Right cardiac atrium (tissue), 5 donors: ENCODE data around the gene TMEM190. TPM values are rescaled to one million over a fixed set of nuclear protein-coding genes. Genes with fewer than 3 reads are reported as not detected.
A peak's percentile ranks its signal among the peaks of the same experiment; 100 is the strongest.

Experiments
- ATAC-seq, 2 donors: fragments of 200-7000 bp; cut with Tn5 transposase; one replicate each; pipeline versions ENCODE4 v1.8.0 to v1.9.1; 2020; ENCODE audit warnings: moderate library complexity in 2 of 2, mild to moderate bottlenecking in 1 of 2
- DNase-seq, 3 donors: peaks; one replicate each; pipeline ENCODE4 v3.0.0-alpha.2; 2020
- H3K27ac ChIP-seq: one replicate; pipeline ENCODE4 v1.5.1; 2013; ENCODE audit warnings: mild to moderate bottlenecking, low read length, control low read depth, moderate library complexity
- H3K27me3 ChIP-seq: one replicate; pipeline ENCODE4 v1.6.1; 2013; ENCODE audit not compliant: control insufficient read depth, insufficient read depth
- H3K4me1 ChIP-seq: one replicate; pipeline ENCODE4 v1.6.1; 2013; ENCODE audit warnings: low read length; ENCODE audit not compliant: control insufficient read depth, insufficient read depth
- H3K4me3 ChIP-seq: one replicate; pipeline ENCODE4 v1.5.1; 2013; ENCODE audit warnings: low read length, control low read depth
- H3K9me3 ChIP-seq: one replicate; pipeline ENCODE4 v1.6.1; 2013; ENCODE audit warnings: low read length; ENCODE audit not compliant: control insufficient read depth
- WGBS: extraction: QIAGEN DNeasy Blood & Tissue Kit; methylation state at CpG from one replicate; pipeline ENCODE4 v1.1.7; 2013; 5-methylcytosine and 5-hydroxymethylcytosine counted together
- intact Hi-C, 4 donors: fragments of 100-400 bp; cut with DNase I; formaldehyde crosslinking; loops; one replicate each; pipeline versions ENCODE4 v1.11.0 to v1.14.0; 2022 to 2023
- polyA plus RNA-seq: library from polyadenylated mRNA; stranded (reverse); fragments of 200-250 nt; gene quantifications from one replicate; pipeline ENCODE4 v1.2.3, GENCODE V29; 2013
- total RNA-seq, 4 donors: library from RNA; stranded (reverse); fragmentation: NEBNext Ultra II Directional; extraction: Animal tissue kit (Norgen Biotek cat#: 25700); gene quantifications; one replicate each; pipeline ENCODE4 v1.2.1, GENCODE V29; 2021
- donor health status: healthy with polysubstance abuse.
- donor health status: DM: no; HTN: yes; CAD: no.
- donor health status: DM: no; HTN: no; CAD: no.
- donor health status: DM: no; HTN: yes; CAD: no; lungs with severe emphysema.
- donor health status: DM: yes; HTN: yes; CAD: no.

The TMEM190 gene
- total and polyA plus RNA-seq, 5 donors: not detected

DNA sequence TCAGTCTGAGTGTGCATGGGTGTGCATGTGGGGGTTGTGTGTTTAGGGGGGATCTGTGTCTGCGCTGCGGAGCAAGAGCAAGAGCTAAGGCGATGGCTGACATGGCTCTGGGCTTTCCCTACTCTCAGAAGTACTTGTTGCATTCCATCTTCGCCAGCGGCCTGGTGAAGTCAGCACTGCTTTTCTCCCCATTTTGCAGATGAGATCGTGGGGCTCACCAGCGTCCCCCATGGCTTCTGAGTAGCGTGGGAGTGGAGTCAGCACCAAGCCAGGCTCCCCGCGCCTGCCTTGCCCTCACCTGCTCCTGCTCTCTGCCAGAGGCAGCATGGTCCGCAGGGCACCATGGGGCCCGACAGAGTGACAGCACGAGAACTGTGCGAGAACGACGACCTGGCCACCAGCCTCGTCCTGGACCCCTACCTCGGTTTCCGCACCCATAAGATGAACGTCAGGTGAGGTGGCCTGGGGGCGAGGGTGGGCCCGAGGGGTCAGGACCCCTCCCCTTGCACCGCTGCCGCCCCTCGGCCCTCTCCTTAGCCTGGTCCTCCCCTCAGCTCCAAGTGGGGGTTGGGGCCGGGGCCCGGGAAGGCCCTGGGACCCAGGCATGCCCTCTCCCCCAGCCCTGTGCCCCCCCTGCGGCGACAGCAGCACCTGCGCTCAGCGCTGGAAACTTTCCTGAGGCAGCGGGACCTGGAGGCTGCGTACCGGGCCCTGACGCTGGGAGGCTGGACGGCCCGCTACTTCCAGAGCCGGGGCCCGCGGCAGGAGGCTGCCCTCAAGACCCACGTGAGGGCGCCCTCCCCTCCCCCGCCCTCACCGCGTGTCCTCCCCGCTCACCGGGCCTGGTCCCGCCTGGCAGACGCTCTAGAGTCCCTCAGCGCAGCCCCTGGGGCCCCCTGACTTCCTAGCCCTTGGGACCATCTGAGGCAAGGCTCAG, 34.8 kb upstream of the TMEM190 start:
- 88% methylated on average over 50 of the region's 50 CpGs for WGBS
- intact Hi-C loops: loop anchor here in 1 of 4 donors (5.0 kb wide), 1 partner anchor 40 kb away; the partner anchor contains the start of gene TMEM238
- no peaks in the 10 kb centered on the region for H3K27me3 ChIP-seq
- no peak for ATAC-seq
- H3K4me3 ChIP-seq: no peak overlapping the region
- H3K4me1 ChIP-seq: peaks cover 5% of the 10 kb centered on the region
- H3K27ac ChIP-seq: no peak overlapping the region
- no peaks in the 10 kb centered on the region for H3K9me3 ChIP-seq
- peak in 1 of 3 donors; percentile 57 for DNase-seq

DNA sequence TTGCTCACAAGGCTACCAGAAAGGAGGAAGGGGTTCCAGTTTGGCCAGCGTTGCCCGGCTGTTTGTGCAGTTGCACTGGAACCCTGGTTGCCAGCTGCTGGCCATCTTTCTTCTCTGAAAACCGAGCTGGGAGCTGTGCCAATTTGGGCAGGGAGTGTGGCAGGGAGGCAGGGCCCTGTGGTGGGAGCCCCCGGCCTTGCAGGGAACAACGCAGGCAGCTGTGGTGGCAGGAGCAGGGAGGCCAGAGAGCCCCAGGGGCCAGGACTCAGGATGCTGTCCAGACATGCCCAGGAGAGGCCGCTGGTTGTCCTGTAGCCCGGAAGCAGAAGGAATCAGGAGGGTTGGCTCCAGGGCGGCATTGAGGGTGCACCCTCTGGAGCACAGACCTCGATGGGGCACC, 32.2 kb upstream of the TMEM190 start:
- WGBS: 81% methylated on average over 9 of the region's 9 CpGs
- no peak overlapping the region for H3K4me3 ChIP-seq
- peaks cover 5% of the 10 kb centered on the region for H3K4me1 ChIP-seq
- no peaks in the 10 kb centered on the region for H3K9me3 ChIP-seq
- no peak overlapping the region for H3K27ac ChIP-seq
- ATAC-seq (no peak), DNase-seq (no peak)
- intact Hi-C loops: loop anchor here in 1 of 4 donors (5.0 kb wide), 1 partner anchor 38 kb away; the partner anchor contains the start of gene TMEM238
- H3K27me3 ChIP-seq: no peaks in the 10 kb centered on the region

DNA sequence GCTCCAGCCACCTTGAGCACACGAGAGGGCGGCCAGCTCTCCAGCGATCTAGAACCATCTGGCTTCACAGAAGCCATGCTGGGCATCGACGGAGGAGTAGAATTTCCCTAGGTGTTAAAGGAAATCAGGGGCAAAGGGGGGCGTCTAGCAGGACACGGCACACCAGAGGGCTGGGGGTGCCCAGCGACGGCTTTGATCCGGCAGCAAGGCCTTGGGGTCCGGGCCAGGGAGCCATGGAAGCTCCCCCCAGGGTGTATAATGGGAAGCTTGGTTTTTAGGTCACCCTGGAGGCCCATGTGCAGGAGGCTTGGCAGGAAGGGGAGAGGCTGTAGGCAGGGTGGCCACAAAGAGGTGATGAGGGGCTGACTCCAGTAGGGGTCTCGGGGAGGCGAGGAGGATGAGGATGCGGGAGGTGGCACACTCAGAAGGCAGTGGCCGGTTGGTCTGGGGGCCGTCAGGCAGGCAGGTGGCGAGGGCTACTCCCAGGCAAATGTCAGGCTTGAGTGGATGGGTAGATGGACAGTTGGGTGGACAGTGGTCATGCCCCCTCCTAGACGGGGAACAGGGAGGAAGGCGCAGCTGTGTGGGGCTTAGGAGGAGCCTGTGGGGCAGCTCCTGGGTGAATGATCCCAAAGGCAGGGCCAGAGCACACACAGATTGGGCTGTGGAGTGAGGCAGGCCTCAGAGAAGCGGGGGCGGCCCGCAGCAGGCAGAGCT, 31.4 kb upstream of the TMEM190 start:
- 85% methylated on average over 22 of the region's 22 CpGs for WGBS
- no peak for DNase-seq
- no peak for ATAC-seq
- intact Hi-C loops: no loop called here
- no peak overlapping the region for H3K4me3 ChIP-seq
- H3K4me1 ChIP-seq: peaks cover 5% of the 10 kb centered on the region
- no peak overlapping the region for H3K27ac ChIP-seq
- H3K27me3 ChIP-seq: no peaks in the 10 kb centered on the region
- no peaks in the 10 kb centered on the region for H3K9me3 ChIP-seq

DNA sequence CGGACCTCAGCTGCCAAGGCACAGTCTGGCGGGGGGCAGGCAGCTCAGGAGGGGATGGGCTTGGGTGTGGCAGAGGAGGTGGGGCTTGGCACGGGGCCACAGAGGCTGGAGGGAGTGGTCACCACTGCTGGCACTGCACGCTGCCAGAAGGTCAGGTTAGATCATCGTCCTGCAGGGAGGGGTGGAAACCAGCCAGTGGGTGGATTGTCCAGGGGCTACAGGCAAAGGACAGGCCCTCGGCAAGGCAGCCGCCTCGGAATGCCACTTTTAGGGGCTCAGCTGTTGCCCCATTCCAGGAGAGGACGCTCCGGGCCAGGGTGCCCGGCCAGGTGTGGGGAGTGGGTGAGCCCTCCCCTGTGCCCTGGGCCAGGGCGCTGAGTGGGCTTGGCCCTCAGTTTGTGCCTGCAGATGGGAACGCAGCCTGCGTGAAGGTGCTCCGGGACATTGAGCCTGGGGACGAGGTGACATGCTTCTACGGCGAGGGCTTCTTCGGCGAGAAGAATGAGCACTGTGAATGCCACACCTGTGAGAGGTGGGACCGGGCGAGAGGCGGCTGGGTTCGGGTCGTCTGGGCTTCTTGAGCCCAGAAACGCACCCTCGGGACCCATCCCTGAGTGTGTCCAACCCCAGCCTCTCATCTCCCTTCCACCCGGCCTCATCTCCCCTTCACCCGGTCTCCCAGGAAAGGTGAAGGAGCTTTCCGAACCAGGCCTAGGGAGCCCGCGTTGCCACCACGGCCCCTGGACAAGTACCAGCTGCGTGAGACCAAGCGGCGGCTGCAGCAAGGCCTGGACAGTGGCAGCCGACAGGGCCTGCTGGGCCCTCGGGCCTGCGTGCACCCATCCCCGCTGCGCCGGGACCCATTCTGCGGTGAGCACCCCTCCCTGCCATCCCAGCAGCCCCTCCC, 30.6 kb upstream of the TMEM190 start:
- 83% methylated on average over 43 of the region's 43 CpGs for WGBS
- DNase-seq (peak; percentile 69 to 85 (median 79)), ATAC-seq (peak; percentile 3 to 40)
- no peaks in the 10 kb centered on the region for H3K27me3 ChIP-seq
- no peak overlapping the region for H3K27ac ChIP-seq
- no peaks in the 10 kb centered on the region for H3K4me1 ChIP-seq
- H3K4me3 ChIP-seq: no peak overlapping the region
- intact Hi-C loops: no loop called here
- H3K9me3 ChIP-seq: no peaks in the 10 kb centered on the region

DNA sequence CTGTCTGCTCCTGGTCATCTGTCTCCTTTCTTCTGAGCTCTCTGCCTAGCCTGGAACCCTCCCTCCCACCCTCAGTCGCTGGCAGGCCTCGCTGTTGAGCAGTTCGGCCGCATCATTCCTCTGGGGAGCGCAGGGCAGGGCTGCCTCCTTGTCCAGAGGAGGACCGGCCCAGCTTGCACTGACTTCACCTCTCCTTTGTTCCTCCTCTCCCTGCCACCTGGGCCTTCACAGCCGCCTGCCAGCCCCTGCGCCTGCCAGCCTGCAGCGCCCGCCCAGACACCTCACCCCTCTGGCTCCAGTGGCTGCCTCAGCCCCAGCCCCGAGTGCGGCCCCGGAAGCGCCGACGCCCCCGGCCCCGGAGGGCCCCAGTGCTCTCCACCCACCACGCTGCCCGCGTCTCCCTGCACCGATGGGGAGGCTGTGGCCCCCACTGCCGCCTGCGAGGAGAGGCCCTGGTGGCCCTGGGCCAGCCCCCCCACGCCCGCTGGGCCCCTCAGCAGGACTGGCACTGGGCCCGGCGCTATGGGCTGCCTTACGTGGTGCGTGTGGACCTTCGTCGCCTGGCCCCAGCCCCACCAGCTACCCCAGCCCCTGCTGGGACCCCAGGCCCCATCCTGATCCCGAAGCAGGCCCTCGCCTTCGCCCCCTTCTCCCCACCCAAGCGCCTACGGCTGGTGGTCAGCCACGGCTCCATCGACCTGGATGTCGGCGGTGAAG, 29.7 kb upstream of the TMEM190 start:
- no peak overlapping the region for H3K4me3 ChIP-seq
- DNase-seq (peak in 1 of 3 donors; percentile 43), ATAC-seq (peak in 1 of 2 donors; percentile 2)
- no peaks in the 10 kb centered on the region for H3K27me3 ChIP-seq
- H3K9me3 ChIP-seq: no peaks in the 10 kb centered on the region
- H3K4me1 ChIP-seq: no peaks in the 10 kb centered on the region
- 83% methylated on average over 41 of the region's 41 CpGs for WGBS
- intact Hi-C loops: no loop called here
- H3K27ac ChIP-seq: no peak overlapping the region

DNA sequence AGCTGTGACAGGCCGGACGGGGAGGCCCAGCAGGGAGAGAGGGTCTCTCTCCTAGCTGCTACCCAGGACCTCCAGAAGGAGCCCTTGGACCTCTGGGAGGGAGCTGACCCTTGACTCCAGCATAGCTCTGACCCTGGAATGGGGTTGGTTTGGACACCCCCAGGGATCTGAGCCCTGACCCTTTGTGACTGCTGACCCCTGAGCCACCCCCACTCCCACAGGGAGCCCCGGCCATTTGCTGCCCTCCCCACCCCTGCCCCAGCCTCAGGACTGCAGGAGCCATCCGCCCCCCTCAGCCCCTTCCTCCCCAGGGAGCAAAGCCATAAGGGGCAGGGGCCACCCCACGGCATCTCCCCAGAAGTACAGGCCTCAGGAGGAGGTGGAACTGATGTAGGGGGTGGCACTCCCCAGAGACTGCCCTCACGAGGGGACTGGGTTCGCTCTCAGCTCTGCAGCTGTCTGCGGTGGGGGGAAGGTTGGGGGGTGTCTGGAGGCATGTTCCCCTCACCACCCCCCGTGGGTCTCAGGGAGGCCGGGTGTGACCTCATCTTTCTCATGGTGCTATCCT, 29.1 kb upstream of the TMEM190 start:
- peak in 1 of 3 donors; percentile 20 for DNase-seq
- H3K9me3 ChIP-seq: no peaks in the 10 kb centered on the region
- intact Hi-C loops: no loop called here
- no peaks in the 10 kb centered on the region for H3K27me3 ChIP-seq
- no peaks in the 10 kb centered on the region for H3K4me1 ChIP-seq
- H3K4me3 ChIP-seq: no peak overlapping the region
- no peak for ATAC-seq
- 78% methylated on average over 10 of the region's 10 CpGs for WGBS
- no peak overlapping the region for H3K27ac ChIP-seq

DNA sequence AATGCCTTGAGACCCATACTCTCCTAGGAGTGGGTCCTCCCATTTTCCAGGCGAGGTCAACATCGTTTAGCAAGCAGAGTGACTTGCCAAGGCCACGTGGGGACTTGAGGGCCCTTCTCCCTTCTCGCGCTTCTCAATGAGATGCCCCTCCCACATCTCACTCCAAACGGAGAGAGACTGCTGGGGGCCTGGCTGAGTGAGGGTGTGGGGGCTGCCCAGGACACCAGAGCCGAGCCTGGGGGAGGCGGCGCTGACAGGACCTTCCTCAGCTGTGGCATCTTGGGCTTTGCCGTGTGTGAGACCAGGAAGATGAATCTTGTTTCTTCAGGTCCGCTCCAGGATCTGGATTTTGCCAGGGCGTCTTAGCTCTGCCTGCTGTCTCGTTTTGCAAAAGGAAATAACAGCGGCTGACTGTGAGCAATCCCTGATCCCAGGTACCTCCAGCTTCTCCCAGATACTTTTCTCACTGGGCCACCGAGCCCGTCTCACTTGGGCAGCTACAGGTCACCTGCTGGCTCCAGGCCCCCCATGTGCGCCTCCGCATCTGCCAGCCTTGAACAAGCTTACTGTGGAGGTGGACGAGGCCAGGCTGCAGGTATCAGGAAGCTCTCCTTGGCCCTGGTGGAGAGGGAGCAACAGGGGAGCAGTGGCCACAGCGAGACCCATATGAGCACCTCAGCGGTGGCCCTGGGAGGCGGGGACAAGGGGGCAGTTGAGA, 28.1 kb upstream of the TMEM190 start:
- intact Hi-C loops: no loop called here
- ATAC-seq: no peak
- WGBS: 64% methylated on average over 22 of the region's 22 CpGs

DNA sequence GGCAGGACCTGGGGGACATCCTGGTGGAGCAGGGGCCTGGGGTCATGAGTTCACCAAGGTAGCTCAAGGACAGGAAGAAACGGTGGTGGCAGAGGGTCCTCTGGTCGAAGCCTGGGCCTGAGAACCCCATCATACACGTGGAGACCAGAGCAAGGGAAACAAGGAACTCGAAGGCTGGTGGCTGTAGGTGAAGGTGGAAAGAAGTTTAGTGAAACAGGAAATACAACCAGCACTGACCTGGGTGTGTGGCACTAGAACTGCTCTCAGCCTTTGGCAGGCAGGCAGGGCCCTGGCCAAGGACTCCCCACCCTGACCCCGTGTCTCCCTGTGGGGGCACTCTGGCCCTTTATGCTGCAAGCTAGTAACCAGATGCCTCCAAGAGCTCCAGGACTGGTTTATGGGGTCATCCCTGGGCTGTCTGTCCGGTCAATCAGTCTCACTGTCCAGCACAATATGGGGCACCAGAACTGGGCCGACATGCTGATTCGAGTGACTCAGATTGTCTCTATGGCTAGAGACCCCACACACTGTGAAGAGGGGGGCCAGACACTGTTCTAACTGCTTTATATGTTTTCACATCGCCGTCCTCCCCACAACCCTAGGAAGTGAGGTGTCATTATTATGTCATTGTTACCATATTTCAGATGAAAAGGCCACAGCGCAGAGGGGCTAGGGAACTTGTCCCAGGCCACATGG, 25.9 kb upstream of the TMEM190 start:
- intact Hi-C loops: no loop called here
- Histone ChIP-seq H3K27ac (no peak overlapping the region), H3K9me3 (no peaks in the 10 kb centered on the region), H3K27me3 (no peaks in the 10 kb centered on the region), H3K4me3 (no peak overlapping the region), H3K4me1 (no peaks in the 10 kb centered on the region)
- DNase-seq: peak in 1 of 3 donors; percentile 10
- WGBS: 72% methylated on average over 11 of the region's 11 CpGs
- ATAC-seq: no peak

More for the DNA sequence above, 28.1 kb upstream of the TMEM190 start:
- Histone ChIP-seq H3K4me1 (no peaks in the 10 kb centered on the region), H3K27me3 (no peaks in the 10 kb centered on the region), H3K27ac (no peak overlapping the region), H3K9me3 (no peaks in the 10 kb centered on the region), H3K4me3 (no peak overlapping the region)
- peak in 1 of 3 donors; percentile 38 for DNase-seq

DNA sequence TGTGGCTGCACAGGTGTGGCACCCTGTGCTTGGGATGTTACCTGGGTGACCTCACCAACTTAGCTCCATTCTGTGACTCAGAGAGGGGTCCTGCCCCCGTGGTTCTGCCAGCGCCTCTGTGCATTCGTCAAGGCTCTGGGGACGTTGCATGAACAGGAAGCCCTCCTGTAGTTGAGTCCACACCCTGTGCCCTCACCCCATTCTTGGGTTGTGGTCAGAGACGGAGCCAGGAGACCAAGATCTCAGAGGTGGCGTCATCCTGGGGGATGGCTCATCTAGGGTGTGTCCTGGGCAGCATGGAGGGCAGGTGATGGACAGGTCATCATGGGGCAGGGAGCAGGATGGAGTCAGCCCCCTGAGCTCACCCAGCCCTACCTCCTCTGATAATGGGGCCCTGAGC, 24.6 kb upstream of the TMEM190 start:
- intact Hi-C loops: no loop called here
- ATAC-seq: no peak
- H3K27ac ChIP-seq: no peak overlapping the region
- H3K4me1 ChIP-seq: no peaks in the 10 kb centered on the region
- H3K9me3 ChIP-seq: no peaks in the 10 kb centered on the region
- no peaks in the 10 kb centered on the region for H3K27me3 ChIP-seq
- WGBS: 73% methylated on average over 6 of the region's 6 CpGs
- no peak overlapping the region for H3K4me3 ChIP-seq
- peak in 1 of 3 donors; percentile 9 for DNase-seq
